Mucosa of gallbladder (tissue), 1 donor: ENCODE results near the gene IWS1. TPM values are rescaled to one million over a fixed set of nuclear protein-coding genes. Genes with fewer than 3 reads are reported as not detected.

ENCODE experiments used
- DNase-seq: peaks from one replicate; pipeline ENCODE4 v3.0.0-alpha.2; 2020; ENCODE audit warnings: low spot score
- total RNA-seq: library from RNA; stranded (reverse); gene quantifications from one replicate; pipeline ENCODE4 v1.2.1, GENCODE V29; 2021
- donor health status: DM: no; HTN: no; CAD: no.

The IWS1 gene
- total RNA-seq, 1 donor from 2014 or later: 37.7 TPM

- no peak for DNase-seq
These were observed 27.9 kb downstream of the IWS1 start for GRCh38 chr2:127498386-127498785.

DNA sequence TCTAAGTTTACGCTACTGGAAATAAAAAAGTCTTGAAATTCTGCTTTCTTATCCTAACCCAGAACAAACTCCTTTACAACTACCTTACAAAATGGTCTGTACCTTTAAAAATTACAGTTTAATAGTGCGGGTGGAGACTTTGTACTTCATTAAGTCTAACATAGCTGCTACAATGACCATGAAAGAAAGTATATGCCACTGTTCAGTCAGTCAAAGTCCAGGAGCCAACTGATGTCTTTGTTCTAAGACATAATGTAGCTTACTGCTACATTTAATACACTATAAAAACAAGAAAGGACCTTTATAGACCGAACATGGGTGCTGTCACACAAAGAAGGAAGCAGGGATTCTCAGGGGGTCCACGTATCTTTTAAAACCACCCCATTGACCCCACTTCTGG lies 36.0 kb downstream of the IWS1 start:
- DNase-seq: no peak

- DNase-seq: no peak
These were observed 39.8 kb downstream of the IWS1 start for GRCh38 chr2:127486247-127487058.

GRCh38 chr2:127485694-127486071 lies 40.6 kb downstream of the IWS1 start:
- no peak for DNase-seq

- no peak for DNase-seq
These were observed 41.1 kb downstream of the IWS1 start for GRCh38 chr2:127485051-127485693.

- DNase-seq: no peak
These were observed 44.3 kb downstream of the IWS1 start for GRCh38 chr2:127482031-127482430.

DNA sequence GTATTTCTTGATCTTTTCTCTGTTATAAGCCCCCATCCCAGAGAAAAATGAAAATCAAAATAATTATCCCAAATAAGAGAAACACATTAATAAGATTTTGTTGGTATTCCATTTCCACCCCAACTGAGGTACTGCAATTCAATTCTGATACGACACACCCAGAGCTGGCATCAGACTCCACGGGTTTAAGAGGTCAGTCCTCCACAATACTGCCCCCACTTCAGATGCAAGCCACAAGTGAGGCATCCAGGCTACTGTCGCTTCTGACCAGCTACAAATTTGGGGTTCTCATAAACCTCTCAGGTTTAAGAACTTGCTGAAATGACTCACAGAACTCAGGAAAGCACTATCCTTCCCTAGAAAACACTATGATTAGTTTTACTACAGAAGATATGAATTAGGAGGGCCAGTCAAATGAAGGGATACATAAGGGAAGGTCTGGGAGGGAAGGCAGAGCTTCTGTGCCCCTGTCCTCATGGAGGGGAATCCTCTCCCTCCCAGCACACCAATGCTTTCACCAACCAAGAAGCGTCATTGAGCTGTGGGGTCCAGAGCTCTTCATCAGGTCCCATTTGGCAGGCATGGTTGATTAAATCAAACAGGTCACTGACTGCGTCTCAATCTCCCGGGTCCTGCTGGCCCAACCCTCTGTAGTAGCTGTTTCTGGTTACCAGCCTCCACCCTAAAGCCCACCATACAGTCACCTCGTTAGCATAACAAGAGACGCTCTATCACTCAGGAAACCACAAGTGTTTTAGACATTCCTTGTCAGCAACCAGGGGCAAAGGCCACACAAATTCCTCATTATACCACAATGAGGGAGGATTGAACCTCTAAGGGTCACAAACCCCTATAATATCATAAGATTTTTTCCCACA lies 46.2 kb downstream of the IWS1 start:
- DNase-seq: no peak

GRCh38 chr2:127479219-127479825 lies 47.0 kb downstream of the IWS1 start:
- DNase-seq: no peak

DNA sequence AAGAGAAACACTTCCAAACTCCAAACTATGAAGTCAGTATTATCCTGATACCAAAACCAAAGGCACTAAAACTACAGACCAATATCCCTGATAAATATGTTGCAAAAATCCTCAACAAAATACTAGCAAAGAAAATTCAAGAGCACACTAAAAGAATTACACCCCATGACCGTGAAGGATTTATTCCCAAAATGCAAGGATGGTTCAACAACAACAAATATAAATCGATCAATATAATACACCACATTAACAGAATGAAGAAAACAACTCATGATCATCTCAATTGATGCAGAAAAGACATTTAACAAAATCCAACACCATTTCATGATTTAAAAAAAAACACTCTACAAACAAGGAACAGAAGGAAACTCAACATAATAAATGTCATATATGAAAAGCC lies 50.5 kb downstream of the IWS1 start:
- no peak for DNase-seq

DNA sequence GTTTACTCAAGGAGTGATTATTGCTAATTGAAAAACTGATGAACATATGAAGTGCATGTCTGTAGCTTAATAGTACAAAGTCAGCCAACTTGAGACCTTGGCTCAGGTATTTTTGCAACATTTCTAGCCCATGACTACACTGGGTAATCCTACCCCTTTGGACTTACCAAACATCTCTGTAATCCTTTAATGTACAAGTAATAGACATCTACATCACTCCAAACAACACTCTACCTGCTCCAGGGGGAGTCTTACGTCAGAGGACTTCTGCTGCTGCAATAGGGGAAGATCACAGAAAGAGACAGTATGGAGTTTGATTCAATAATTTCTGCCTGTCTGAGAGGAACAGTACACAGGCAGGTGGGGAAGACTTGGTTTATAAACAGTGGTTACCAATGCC lies 54.0 kb downstream of the IWS1 start:
- DNase-seq: no peak

- DNase-seq: no peak
These were observed 54.9 kb downstream of the IWS1 start for GRCh38 chr2:127471286-127471988.

GRCh38 chr2:127469974-127470373 lies 56.3 kb downstream of the IWS1 start:
- no peak for DNase-seq

DNA sequence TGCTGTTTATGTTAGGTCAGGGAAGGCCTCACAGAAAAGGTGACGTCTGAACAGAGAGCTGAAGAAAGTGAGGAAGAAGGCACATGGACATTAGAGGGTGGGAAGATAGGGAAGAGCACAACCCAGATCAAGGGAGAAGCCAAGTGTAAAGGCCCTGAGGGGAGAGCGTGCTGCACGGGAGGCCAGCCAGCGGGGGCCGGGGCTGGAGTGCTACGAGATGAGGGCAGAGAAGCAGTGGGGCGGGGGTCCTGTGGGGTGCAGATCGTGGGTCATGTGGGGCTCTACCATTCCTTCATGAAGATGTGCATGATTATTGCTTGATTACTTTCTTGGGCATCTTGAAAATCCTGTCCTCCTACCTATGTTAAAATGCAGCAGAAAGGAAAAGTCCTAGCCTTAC lies 57.2 kb downstream of the IWS1 start:
- DNase-seq: no peak

GRCh38 chr2:127465258-127465657 lies 61.0 kb downstream of the IWS1 start:
- no peak for DNase-seq

DNA sequence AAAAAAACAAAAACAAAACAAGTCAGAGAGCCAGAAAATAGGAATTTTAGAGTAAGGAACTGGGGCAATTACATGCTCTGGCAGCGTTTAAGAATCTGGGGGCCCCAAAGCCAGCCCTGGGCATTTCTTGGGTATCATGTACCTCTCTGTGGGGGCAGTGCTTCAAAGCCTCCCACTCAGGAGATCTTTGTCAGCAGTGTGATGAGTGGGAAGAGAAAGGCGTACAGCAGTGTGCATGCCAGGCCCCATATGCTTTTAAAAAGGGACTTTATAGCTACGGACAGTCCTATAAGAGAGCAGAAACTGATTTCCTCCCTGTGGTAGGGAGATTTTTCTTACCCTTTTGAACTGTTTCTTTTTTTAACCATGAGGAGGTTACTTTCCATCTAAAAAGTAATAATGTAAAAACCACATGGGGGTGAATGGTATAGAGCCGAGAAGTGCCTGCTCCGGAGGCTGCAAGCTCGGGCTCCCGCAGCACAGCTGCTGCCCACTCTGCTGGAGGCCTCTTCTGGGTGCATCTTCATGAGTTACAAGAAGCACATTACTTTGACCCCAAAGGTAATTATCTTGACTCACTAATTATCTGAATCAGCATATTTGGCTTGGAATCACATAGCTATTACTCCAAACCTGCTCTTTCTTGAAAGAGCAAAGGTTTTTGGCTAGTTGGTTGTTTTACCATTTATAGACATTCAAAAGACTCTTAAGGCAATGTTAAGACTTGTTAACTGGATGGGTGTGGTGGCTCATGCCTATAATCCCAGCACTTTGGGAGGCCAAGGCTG lies 61.6 kb downstream of the IWS1 start:
- no peak for DNase-seq

GRCh38 chr2:127463155-127463991 lies 62.9 kb downstream of the IWS1 start:
- DNase-seq: no peak

DNA sequence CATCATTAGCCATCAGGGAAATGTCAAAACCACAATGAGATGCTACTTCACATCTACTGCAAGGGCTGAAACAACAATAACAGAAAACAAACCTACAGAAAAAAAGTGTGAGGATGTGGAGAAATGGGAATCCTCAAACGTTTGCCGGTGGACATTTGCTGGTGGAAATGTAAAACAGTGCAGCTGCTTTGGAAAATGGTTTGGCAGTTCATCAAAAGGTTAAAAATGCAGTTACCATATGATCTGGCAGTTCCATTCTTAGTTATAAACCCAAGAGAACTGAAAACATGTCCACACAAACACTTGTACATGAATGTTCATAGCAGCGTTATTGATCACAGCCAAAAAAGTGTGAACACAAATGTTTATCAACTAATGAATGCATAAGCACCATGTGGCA lies 63.8 kb downstream of the IWS1 start:
- DNase-seq: no peak

DNA sequence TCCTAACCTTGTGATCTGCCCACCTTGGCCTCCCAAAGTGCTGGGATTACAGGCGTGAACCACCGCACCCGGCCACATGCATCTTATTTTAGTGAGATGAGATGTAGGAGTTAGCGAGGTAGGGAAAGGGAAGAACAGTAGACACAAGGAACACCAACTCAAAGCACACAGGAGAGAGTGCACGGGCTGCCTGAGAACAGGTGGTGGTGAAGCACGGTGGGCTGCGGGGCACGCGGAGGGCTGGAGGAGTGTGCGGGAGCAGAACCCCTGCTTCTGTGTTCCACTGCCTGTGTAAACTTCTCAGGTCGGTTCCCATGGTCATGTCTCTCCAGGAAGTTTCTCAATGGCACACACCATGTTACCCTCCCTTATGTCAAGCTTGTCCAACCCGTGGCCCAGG lies 69.3 kb downstream of the IWS1 start:
- no peak for DNase-seq

- DNase-seq: no peak
These were observed 70.5 kb downstream of the IWS1 start for GRCh38 chr2:127455566-127456493.
